ENCODE data around the gene VANGL2. TPM values are rescaled to one million over a fixed set of nuclear protein-coding genes. Genes with fewer than 3 reads are reported as not detected.

VANGL2 gene
- total and polyA plus RNA-seq, 2 of the 8 experiments (the other 6 are each of a cell fraction or from before 2014, with no cell fraction given), result 62.5 to 118 TPM

GRCh38 chr1:160421881-160422280, 21.5 kb downstream of the VANGL2 start:
- FAIRE-seq, result no peak
- H4K5ac ChIP-seq (ENCODE audit: insufficient read length, low read depth, low read length), result no peak overlapping the region
- no peak overlapping the region for H3K23ac ChIP-seq (ENCODE audit: insufficient read length)
- no peak overlapping the region for H2BK15ac ChIP-seq (ENCODE audit: low read length)
- H2BK120ac ChIP-seq (replicated peaks; ENCODE audit: low read depth, low read length), result no peak overlapping the region
- no peak overlapping the region for H2BK20ac ChIP-seq (ENCODE audit: low read length)
- no peaks in the 10 kb centered on the region for H3K9me3 ChIP-seq (ENCODE audit: insufficient read depth in 2 of 2, low read depth in 1 of 2, low read length in 1 of 2)
- TF ChIP-seq ATF3 (IDR thresholded peaks at IDR 0.05; ENCODE audit: insufficient read depth, low read depth, low read length), result no peak
- no peak for TF ChIP-seq CTCF (IDR thresholded peaks at IDR 0.05; ENCODE audit: control extremely low read depth in 1 of 3, insufficient read depth in 1 of 3, low read depth in 1 of 3, low read length in 3 of 3)
- no peak for TF ChIP-seq SIN3A (conservative IDR thresholded peaks at IDR 0.05 in 1 of 2, IDR thresholded peaks at IDR 0.05 in 1 of 2; ENCODE audit: low read depth in 1 of 2, low read length in 2 of 2)
- TF ChIP-seq E2F6 (IDR thresholded peaks at IDR 0.05), result no peak
- no peak for TF ChIP-seq SP2 (IDR thresholded peaks at IDR 0.05; ENCODE audit: low read length)
- TF ChIP-seq SIX5 (IDR thresholded peaks at IDR 0.05; ENCODE audit: low read depth, low read length), result no peak
- no peak for TF ChIP-seq SP1 (IDR thresholded peaks at IDR 0.05; ENCODE audit: low read depth, low read length)
- H2AFZ ChIP-seq (ENCODE audit: low read length), result no peak overlapping the region
- no peak overlapping the region for H3K56ac ChIP-seq (replicated peaks; ENCODE audit: insufficient read length, low read depth, low read length)
- no peak overlapping the region for H3K4ac ChIP-seq (replicated peaks; ENCODE audit: insufficient read length, low read depth, low read length)
- H3K14ac ChIP-seq (ENCODE audit: insufficient read length), result no peak overlapping the region
- no peak overlapping the region for H3K4me2 ChIP-seq (ENCODE audit: insufficient read depth in 1 of 2, low read depth in 2 of 2, low read length in 2 of 2)
- H3K9ac ChIP-seq (replicated peaks in 1 of 4; ENCODE audit: extremely low read depth in 1 of 4, low read depth in 3 of 4, low read length in 3 of 4), result no peak overlapping the region
- peaks cover 21 to 82% (median 62%) of the 10 kb centered on the region in 4 experiments for H3K36me3 ChIP-seq (ENCODE audit: control insufficient read depth in 2 of 4, insufficient read depth in 4 of 4, low read length in 3 of 4)
- H3K27me3 ChIP-seq (replicated peaks in 1 of 4; ENCODE audit: control insufficient read depth in 3 of 4, extremely low read depth in 1 of 4, insufficient read depth in 3 of 4, low read length in 3 of 4), result no peaks in the 10 kb centered on the region
- H3K4me1 ChIP-seq (replicated peaks in 1 of 4; ENCODE audit: control insufficient read depth in 3 of 4, insufficient read depth in 4 of 4, low read length in 3 of 4), result no peaks in the 10 kb centered on the region
- POLR2A ChIA-PET (ENCODE audit: partially characterized antibody), result no interaction called here
- no peak overlapping the region for H4K8ac ChIP-seq (ENCODE audit: extremely low read depth, insufficient read depth, low read length)
- H4K91ac ChIP-seq (replicated peaks; ENCODE audit: insufficient read length, low read length), result no peak overlapping the region
- H2BK5ac ChIP-seq (ENCODE audit: low read depth, low read length), result no peak overlapping the region
- peaks cover 8% of the 10 kb centered on the region for H3K79me1 ChIP-seq (ENCODE audit: low read depth, low read length)
- peaks cover 0 to 2% of the 10 kb centered on the region in 2 experiments; a peak in 1 of 4 replicates for H3K79me2 ChIP-seq (ENCODE audit: control insufficient read depth in 1 of 2, insufficient read depth in 2 of 2, low read length in 2 of 2)
- no peak for DNase-seq (ENCODE audit: low read depth in 1 of 2, low spot score in 2 of 2)
- H3K23me2 ChIP-seq (ENCODE audit: low read depth, low read length), result no peaks in the 10 kb centered on the region
- H3K27ac ChIP-seq (ENCODE audit: low read depth, low read length), result no peak overlapping the region
- H3K4me3 ChIP-seq (ENCODE audit: extremely low read depth in 1 of 4, insufficient read depth in 2 of 4, low read depth in 3 of 4, low read length in 4 of 4), result no peak overlapping the region
- CTCF ChIA-PET (ENCODE audit: partially characterized antibody), result interaction anchor here (1.0 to 2.8 kb wide), 6 partner anchors 10 to 185 kb away, joined by 3 to 11 read pairs (median 4); no protein-coding TSS in a partner anchor
- no peak overlapping the region for H2AK5ac ChIP-seq (ENCODE audit: low read depth, low read length)
- H3K18ac ChIP-seq (ENCODE audit: extremely low read depth, low read length), result no peak overlapping the region
- WGBS, 2 experiments (ENCODE audit: extremely low coverage in 1 of 2, insufficient coverage in 1 of 2, insufficient read length in 1 of 2, insufficient replicate concordance in 2 of 2, low coverage in 1 of 2, low lambda C conversion rate in 2 of 2, missing lambda C conversion rate in 1 of 2), result 92% methylated on average over 5 of the region's 5 CpGs; no CpG with 5 or more reads in 1 of the 2 experiments
- H2BK12ac ChIP-seq (ENCODE audit: low read depth, low read length), result no peak overlapping the region
- peaks cover 3 to 14% of the 10 kb centered on the region in 2 experiments for H4K20me1 ChIP-seq (replicated peaks in 1 of 2; ENCODE audit: control insufficient read depth in 1 of 2, insufficient read depth in 2 of 2, low read length in 2 of 2)
